ENCODE results near the gene CAPSL.

Gene CAPSL

GRCh38 chr5:35924950-35925722, 13.3 kb downstream of the CAPSL start:
- TF ChIP-seq EZH2 (IDR thresholded peaks at IDR 0.05; ENCODE audit: borderline replicate concordance, low read length): no peak
- peak; percentile 22; the same call in 1 of the 2 replicates for TF ChIP-seq CTCF (IDR thresholded peaks at IDR 0.05; ENCODE audit: low read length)
- no peak overlapping the region for H3K4me3 ChIP-seq (ENCODE audit: low read depth, low read length, poor library complexity, severe bottlenecking)
- H3K4me2 ChIP-seq (ENCODE audit: low read length): no peak overlapping the region
- no peaks in the 10 kb centered on the region for H3K36me3 ChIP-seq (ENCODE audit: insufficient read depth, low read length)
- H3K4me1 ChIP-seq (ENCODE audit: insufficient read depth, low read length, severe bottlenecking): peaks cover 60% of the 10 kb centered on the region
- H3K9me3 ChIP-seq (ENCODE audit: low read length): peaks cover 1% of the 10 kb centered on the region; the same call in 1 of the 2 replicates
- peak overlapping the region; percentile 46 for H3K27ac ChIP-seq (ENCODE audit: low read depth, low read length, poor library complexity, severe bottlenecking)
- H3K9me2 ChIP-seq (ENCODE audit: low read depth, low read length): no peaks in the 10 kb centered on the region
- H3K9ac ChIP-seq (ENCODE audit: low read length): no peak overlapping the region
- H3K79me2 ChIP-seq (ENCODE audit: insufficient read depth, low read length): no peaks in the 10 kb centered on the region
- no peaks in the 10 kb centered on the region for H3F3A ChIP-seq (ENCODE audit: insufficient read depth, low read length)
- no peaks in the 10 kb centered on the region for H4K20me1 ChIP-seq (ENCODE audit: insufficient read depth, low read length)
- no peaks in the 10 kb centered on the region; the same call in 1 of the 2 replicates for H3K27me3 ChIP-seq (ENCODE audit: insufficient read depth, low read length)
- no peak overlapping the region for H2AFZ ChIP-seq (ENCODE audit: low read length)

- H3K9ac ChIP-seq (ENCODE audit: low read length): no peak overlapping the region
- TF ChIP-seq CTCF (IDR thresholded peaks at IDR 0.05; ENCODE audit: low read length) (no peak), EZH2 (IDR thresholded peaks at IDR 0.05; ENCODE audit: borderline replicate concordance, low read length) (no peak)
- H3K27me3 ChIP-seq (ENCODE audit: insufficient read depth, low read length): no peaks in the 10 kb centered on the region; the same call in 1 of the 2 replicates
- H3K79me2 ChIP-seq (ENCODE audit: insufficient read depth, low read length): no peaks in the 10 kb centered on the region
- no peaks in the 10 kb centered on the region for H4K20me1 ChIP-seq (ENCODE audit: insufficient read depth, low read length)
- H3K9me3 ChIP-seq (ENCODE audit: low read length): peaks cover 7% of the 10 kb centered on the region; the same call in 1 of the 2 replicates
- H3F3A ChIP-seq (ENCODE audit: insufficient read depth, low read length): no peaks in the 10 kb centered on the region
- H2AFZ ChIP-seq (ENCODE audit: low read length): 0 out of 2 replicates have a peak overlapping the region, but pooled peaks have one; percentile 31
- no peak overlapping the region for H3K4me3 ChIP-seq (ENCODE audit: low read depth, low read length, poor library complexity, severe bottlenecking)
- H3K27ac ChIP-seq (ENCODE audit: low read depth, low read length, poor library complexity, severe bottlenecking): peak overlapping the region; percentile 46
- H3K9me2 ChIP-seq (ENCODE audit: low read depth, low read length): no peaks in the 10 kb centered on the region
- peaks cover 61% of the 10 kb centered on the region for H3K4me1 ChIP-seq (ENCODE audit: insufficient read depth, low read length, severe bottlenecking)
- H3K36me3 ChIP-seq (ENCODE audit: insufficient read depth, low read length): no peaks in the 10 kb centered on the region
- H3K4me2 ChIP-seq (ENCODE audit: low read length): no peak overlapping the region
These were observed 14.1 kb downstream of the CAPSL start for GRCh38 chr5:35924122-35924949.

- no peaks in the 10 kb centered on the region for H3K9me2 ChIP-seq (ENCODE audit: low read depth, low read length)
- no peaks in the 10 kb centered on the region for H3K27me3 ChIP-seq (ENCODE audit: insufficient read depth, low read length)
- H4K20me1 ChIP-seq (ENCODE audit: insufficient read depth, low read length): no peaks in the 10 kb centered on the region
- no peaks in the 10 kb centered on the region for H3K79me2 ChIP-seq (ENCODE audit: insufficient read depth, low read length)
- H3K9ac ChIP-seq (ENCODE audit: low read length): no peak overlapping the region
- peak overlapping the region; percentile 61 for H3K27ac ChIP-seq (ENCODE audit: low read depth, low read length, poor library complexity, severe bottlenecking)
- H3F3A ChIP-seq (ENCODE audit: insufficient read depth, low read length): no peaks in the 10 kb centered on the region
- no peak overlapping the region for H3K4me2 ChIP-seq (ENCODE audit: low read length)
- H3K4me1 ChIP-seq (ENCODE audit: insufficient read depth, low read length, severe bottlenecking): peaks cover 61% of the 10 kb centered on the region
- H2AFZ ChIP-seq (ENCODE audit: low read length): no peak overlapping the region
- peaks cover 7% of the 10 kb centered on the region; the same call in 1 of the 2 replicates for H3K9me3 ChIP-seq (ENCODE audit: low read length)
- H3K4me3 ChIP-seq (ENCODE audit: low read depth, low read length, poor library complexity, severe bottlenecking): no peak overlapping the region
- TF ChIP-seq EZH2 (IDR thresholded peaks at IDR 0.05; ENCODE audit: borderline replicate concordance, low read length) (no peak), CTCF (IDR thresholded peaks at IDR 0.05; ENCODE audit: low read length) (no peak)
- no peaks in the 10 kb centered on the region for H3K36me3 ChIP-seq (ENCODE audit: insufficient read depth, low read length)
These were observed 16.0 kb downstream of the CAPSL start for GRCh38 chr5:35922468-35922867.
